HG02981 (cell line): Measurements from ENCODE around the gene RTP2.

Source experiments
- ATAC-seq: cut with Tn5 transposase; IDR thresholded peaks from one replicate; pipeline ENCODE4 v1.9.1; 2021; ENCODE audit warnings: mild to moderate bottlenecking, moderate library complexity; ENCODE audit not compliant: unreplicated experiment

The RTP2 gene

GRCh38 chr3:187739094-187739560, 36.8 kb upstream of the RTP2 start:
- ATAC-seq = no peak

- ATAC-seq = peak; percentile 54
Measured at GRCh38 chr3:187738331-187739093, 36.2 kb upstream of the RTP2 start.

- ATAC-seq = no peak
Measured at GRCh38 chr3:187738071-187738330, 35.6 kb upstream of the RTP2 start.

GRCh38 chr3:187737368-187738070, 35.2 kb upstream of the RTP2 start:
- ATAC-seq = no peak

- ATAC-seq = no peak
Measured at GRCh38 chr3:187737006-187737367, 34.6 kb upstream of the RTP2 start.

- no peak for ATAC-seq
Measured at GRCh38 chr3:187736418-187736871, 34.1 kb upstream of the RTP2 start.

GRCh38 chr3:187735837-187736236, 33.5 kb upstream of the RTP2 start:
- no peak for ATAC-seq

- no peak for ATAC-seq
Measured at GRCh38 chr3:187735383-187735782, 33.0 kb upstream of the RTP2 start.

- ATAC-seq = no peak
Measured at GRCh38 chr3:187734841-187735240, 32.5 kb upstream of the RTP2 start.

GRCh38 chr3:187733371-187733770, 31.0 kb upstream of the RTP2 start:
- ATAC-seq = no peak

- ATAC-seq = no peak
Measured at GRCh38 chr3:187729598-187729997, 27.2 kb upstream of the RTP2 start.

- ATAC-seq = no peak
Measured at GRCh38 chr3:187728940-187729583, 26.7 kb upstream of the RTP2 start.

GRCh38 chr3:187728248-187728647, 25.9 kb upstream of the RTP2 start:
- ATAC-seq = no peak

- no peak for ATAC-seq
Measured at GRCh38 chr3:187726564-187726963, 24.2 kb upstream of the RTP2 start.

- no peak for ATAC-seq
Measured at GRCh38 chr3:187725653-187726370, 23.5 kb upstream of the RTP2 start.

GRCh38 chr3:187725224-187725623, 22.9 kb upstream of the RTP2 start:
- ATAC-seq = no peak

GRCh38 chr3:187722206-187722612, 19.9 kb upstream of the RTP2 start:
- ATAC-seq = no peak

GRCh38 chr3:187721055-187721454, 18.7 kb upstream of the RTP2 start:
- no peak for ATAC-seq

- no peak for ATAC-seq
Measured at GRCh38 chr3:187720337-187720670, 17.9 kb upstream of the RTP2 start.

GRCh38 chr3:187719628-187720336, 17.4 kb upstream of the RTP2 start:
- ATAC-seq = no peak

- ATAC-seq = no peak
Measured at GRCh38 chr3:187718802-187719201, 16.4 kb upstream of the RTP2 start.
